Kidney epithelial cell (primary cell): Measurements from ENCODE around the gene ZBTB44. TPM values are rescaled to one million over a fixed set of nuclear protein-coding genes. Genes with fewer than 3 reads are reported as not detected.

ENCODE experiments used
- DNase-seq: peaks from one replicate; pipeline ENCODE4 v3.0.0-alpha.2; 2010; ENCODE audit warnings: low read depth
- H3K27me3 ChIP-seq: 2 replicates; pipeline ENCODE4 v1.6.0; 2011; ENCODE audit warnings: low read length; ENCODE audit not compliant: control insufficient read depth, insufficient read depth
- H3K36me3 ChIP-seq: 2 replicates; pipeline ENCODE4 v1.5.1; 2011; ENCODE audit warnings: low read length; ENCODE audit not compliant: control insufficient read depth, insufficient read depth
- H3K4me3 ChIP-seq: 2 replicates; pipeline ENCODE4 v1.5.1; 2011; ENCODE audit warnings: low read depth, mild to moderate bottlenecking, control low read depth, low read length
- CTCF ChIP-seq: IDR thresholded peaks from 2 replicates; pipeline ENCODE4 v1.5.1; 2011; ENCODE audit warnings: mild to moderate bottlenecking, moderate library complexity, low read length, control low read depth, inconsistent platforms; ENCODE audit not compliant: insufficient read depth, poor library complexity, severe bottlenecking
- total RNA-seq: library from RNA; depleted of rRNA; stranded (reverse); fragments of >200 nt; gene quantifications from 2 replicates; pipeline ENCODE4 v1.2.3, GENCODE V29; 2015

ZBTB44 gene
- total RNA-seq, 1 donor from 2014 or later: 18.8 TPM

GRCh38 chr11:130209954-130210854 lies 104.5 kb downstream of the ZBTB44 start:
- Histone ChIP-seq H3K4me3 (no peak overlapping the region), H3K27me3 (peaks cover 45% of the 10 kb centered on the region), H3K36me3 (no peaks in the 10 kb centered on the region)
- TF ChIP-seq CTCF: no peak
- DNase-seq: no peak

- TF ChIP-seq CTCF: no peak
- Histone ChIP-seq H3K27me3 (peaks cover 41% of the 10 kb centered on the region), H3K4me3 (no peak overlapping the region), H3K36me3 (no peaks in the 10 kb centered on the region)
- DNase-seq: no peak
Measured at GRCh38 chr11:130209128-130209932, 105.4 kb downstream of the ZBTB44 start.

GRCh38 chr11:130208241-130209127 lies 106.2 kb downstream of the ZBTB44 start:
- no peak for DNase-seq
- TF ChIP-seq CTCF: no peak
- no peaks in the 10 kb centered on the region for H3K36me3 ChIP-seq
- H3K4me3 ChIP-seq: no peak overlapping the region
- peaks cover 34% of the 10 kb centered on the region for H3K27me3 ChIP-seq

- TF ChIP-seq CTCF: no peak
- peaks cover 18% of the 10 kb centered on the region for H3K27me3 ChIP-seq
- DNase-seq: no peak
- no peaks in the 10 kb centered on the region for H3K36me3 ChIP-seq
- no peak overlapping the region for H3K4me3 ChIP-seq
Measured at GRCh38 chr11:130206141-130206540, 108.6 kb downstream of the ZBTB44 start.

- H3K36me3 ChIP-seq: no peaks in the 10 kb centered on the region
- DNase-seq: no peak
- TF ChIP-seq CTCF: no peak
- no peak overlapping the region for H3K4me3 ChIP-seq
- H3K27me3 ChIP-seq: peaks cover 10% of the 10 kb centered on the region
Measured at GRCh38 chr11:130204703-130205095, 110.0 kb downstream of the ZBTB44 start.
